Right lobe of liver (tissue), 4 donors: ENCODE data around the gene PLEKHA3.

ENCODE experiments used
- CTCF ChIP-seq, 4 donors: fragments of 200-600 bp in 3 of 4; fragments of 450-650 bp in 1 of 4; IDR thresholded peaks; one replicate each; pipeline versions ENCODE4 v1.5.1 to v1.8.0; 2016 to 2022; ENCODE audit warnings: antibody characterized with exemption in 4 of 4, mild to moderate bottlenecking in 2 of 4
- POLR2A ChIP-seq: fragments of 450-650 bp; IDR thresholded peaks from one replicate; pipeline ENCODE4 v1.6.1; 2017; ENCODE audit warnings: antibody characterized with exemption, mild to moderate bottlenecking
- donor health status: DM: no; HTN: no; CAD: no.
- donor health status: DM: no; HTN: no; CAD: no.
- donor health status: DM: no; HTN: yes; CAD: no.

GRCh38 chr2:178474560-178474959, 5.7 kb upstream of the PLEKHA3 start:
- TF ChIP-seq CTCF (IDR thresholded peaks at IDR 0.05) = no peak
- TF ChIP-seq POLR2A = no peak
